ENCODE results near the gene TSBP1. TPM values are rescaled to one million over a fixed set of nuclear protein-coding genes. Genes with fewer than 3 reads are reported as not detected.
"Not testable (repeated sequence)": the region's sequence is repeated elsewhere in the genome, so short reads cannot be mapped to it uniquely, and the experiment has no call there.

TSBP1 gene
- total RNA-seq, 2 donors from 2014 or later, result not detected

DNA sequence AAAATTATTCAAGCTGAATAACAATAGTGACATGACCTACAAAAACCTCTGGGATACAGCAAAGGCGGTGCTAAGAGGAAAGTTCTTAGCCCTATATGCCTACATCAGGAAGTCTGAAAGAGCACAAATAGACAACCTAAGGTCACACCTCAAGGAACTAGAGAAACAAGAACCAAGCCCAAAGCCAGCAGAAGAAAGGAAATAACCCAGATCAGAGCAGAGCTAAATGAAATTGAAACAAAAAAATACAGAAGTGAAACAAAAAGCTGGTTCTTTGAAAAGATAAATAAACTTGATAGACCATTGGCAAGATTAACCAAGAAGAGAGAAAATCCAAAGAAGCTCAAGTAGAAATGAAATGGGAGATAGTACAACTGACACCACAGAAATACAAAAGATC is 100.3 kb downstream of the TSBP1 start:
- TF ChIP-seq POLR2A (IDR thresholded peaks at IDR 0.05), result no peak
- no peaks in the 10 kb centered on the region for H3K4me1 ChIP-seq
- no peaks in the 10 kb centered on the region for H3K36me3 ChIP-seq (replicated peaks in 1 of 2; ENCODE audit: insufficient read depth in 1 of 2, low read depth in 2 of 2)
- ATAC-seq, result no peak
- H3K9me3 ChIP-seq, result no peaks in the 10 kb centered on the region
- no peaks in the 10 kb centered on the region for H3K27me3 ChIP-seq
- H3K4me3 ChIP-seq, result no peak overlapping the region
- no peak overlapping the region for H3K27ac ChIP-seq
- DNase-seq, result no peak
- WGBS, 2 donors, result 57 to 81% methylated on average over 1 of the region's 1 CpG
- intact Hi-C loops (cut with DNase I), result no loop called here

DNA sequence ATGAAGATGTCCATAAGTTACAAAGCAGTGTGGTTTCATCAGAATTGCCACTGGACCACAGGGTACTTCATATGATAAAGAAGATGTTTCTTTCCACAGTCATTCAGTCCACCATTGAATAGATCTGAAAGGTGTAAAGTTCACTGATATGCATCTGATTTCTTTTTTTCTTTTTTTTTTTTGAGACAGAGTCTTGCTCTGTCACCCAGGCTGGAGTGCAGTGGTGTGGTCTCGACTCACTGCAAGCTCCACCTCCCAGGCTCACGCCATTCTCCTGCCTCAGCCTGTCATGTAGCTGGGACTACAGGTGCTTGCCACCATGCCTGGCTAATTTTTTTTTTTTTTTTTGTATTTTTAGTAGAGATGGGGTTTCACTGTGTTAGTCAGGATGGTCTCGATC is 103.2 kb downstream of the TSBP1 start:
- H3K36me3 ChIP-seq (replicated peaks in 1 of 2; ENCODE audit: insufficient read depth in 1 of 2, low read depth in 2 of 2); H3K4me3 ChIP-seq; H3K4me1 ChIP-seq; DNase-seq; intact Hi-C loops (cut with DNase I); ATAC-seq; H3K27ac ChIP-seq; H3K9me3 ChIP-seq; H3K27me3 ChIP-seq: not testable (repeated sequence)
- WGBS, 2 donors, result 73 to 80% methylated on average over 3 of the region's 3 CpGs

DNA sequence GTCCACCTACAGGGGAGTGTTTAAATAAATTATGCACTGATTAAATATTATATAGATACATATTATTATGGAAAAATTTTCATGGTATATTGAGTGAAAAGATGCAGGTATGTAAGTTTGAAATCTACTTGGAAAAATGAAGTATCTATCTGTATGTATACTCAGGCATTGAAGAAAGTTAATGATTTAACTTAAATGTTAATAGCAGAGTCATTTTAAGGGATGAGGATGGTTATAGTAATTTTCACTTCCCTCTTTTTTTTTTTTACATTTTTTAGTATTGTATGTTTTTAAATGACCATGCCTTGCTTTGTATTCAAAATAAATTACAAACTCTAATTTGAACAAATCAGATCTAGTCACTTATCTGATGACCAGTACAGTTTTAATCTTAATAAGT is 104.7 kb downstream of the TSBP1 start:
- no peak for DNase-seq

DNA sequence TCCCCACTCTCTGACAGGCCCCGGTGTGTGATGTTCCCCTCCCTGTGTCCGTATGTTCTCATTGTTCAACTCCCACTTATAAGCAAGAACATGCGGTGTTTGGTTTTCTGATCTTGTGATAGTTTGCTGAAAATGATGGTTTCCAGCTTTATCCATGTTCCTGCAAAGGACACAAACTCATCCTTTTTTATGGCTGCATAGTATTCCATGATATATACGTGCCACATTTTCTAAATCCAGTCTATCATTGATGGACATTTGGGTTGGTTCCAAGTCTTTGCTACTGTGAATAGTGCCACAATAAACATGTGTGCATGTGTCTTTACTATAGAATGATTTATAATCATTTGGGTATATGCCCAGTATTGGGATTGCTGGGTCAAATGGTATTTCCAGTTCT is 114.4 kb downstream of the TSBP1 start:
- ATAC-seq; intact Hi-C loops (cut with DNase I); H3K4me1 ChIP-seq; H3K9me3 ChIP-seq; H3K27ac ChIP-seq; H3K27me3 ChIP-seq; DNase-seq; H3K36me3 ChIP-seq (replicated peaks in 1 of 2; ENCODE audit: insufficient read depth in 1 of 2, low read depth in 2 of 2); H3K4me3 ChIP-seq: not testable (repeated sequence)
- 92% methylated on average over 4 of the region's 4 CpGs for whole genome bisulfite sequencing, 2 donors

More for the DNA sequence above, 104.7 kb downstream of the TSBP1 start:
- ATAC-seq, result no peak
- no peak for TF ChIP-seq POLR2A (IDR thresholded peaks at IDR 0.05)
- TF ChIP-seq, protein P1, sequence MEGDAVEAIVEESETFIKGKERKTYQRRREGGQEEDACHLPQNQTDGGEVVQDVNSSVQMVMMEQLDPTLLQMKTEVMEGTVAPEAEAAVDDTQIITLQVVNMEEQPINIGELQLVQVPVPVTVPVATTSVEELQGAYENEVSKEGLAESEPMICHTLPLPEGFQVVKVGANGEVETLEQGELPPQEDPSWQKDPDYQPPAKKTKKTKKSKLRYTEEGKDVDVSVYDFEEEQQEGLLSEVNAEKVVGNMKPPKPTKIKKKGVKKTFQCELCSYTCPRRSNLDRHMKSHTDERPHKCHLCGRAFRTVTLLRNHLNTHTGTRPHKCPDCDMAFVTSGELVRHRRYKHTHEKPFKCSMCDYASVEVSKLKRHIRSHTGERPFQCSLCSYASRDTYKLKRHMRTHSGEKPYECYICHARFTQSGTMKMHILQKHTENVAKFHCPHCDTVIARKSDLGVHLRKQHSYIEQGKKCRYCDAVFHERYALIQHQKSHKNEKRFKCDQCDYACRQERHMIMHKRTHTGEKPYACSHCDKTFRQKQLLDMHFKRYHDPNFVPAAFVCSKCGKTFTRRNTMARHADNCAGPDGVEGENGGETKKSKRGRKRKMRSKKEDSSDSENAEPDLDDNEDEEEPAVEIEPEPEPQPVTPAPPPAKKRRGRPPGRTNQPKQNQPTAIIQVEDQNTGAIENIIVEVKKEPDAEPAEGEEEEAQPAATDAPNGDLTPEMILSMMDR (IDR thresholded peaks at IDR 0.05), result no peak
- intact Hi-C loops (cut with DNase I), result no loop called here
- H3K4me1 ChIP-seq, result no peaks in the 10 kb centered on the region
- H3K9me3 ChIP-seq, result no peaks in the 10 kb centered on the region
- H3K36me3 ChIP-seq (replicated peaks in 1 of 2; ENCODE audit: insufficient read depth in 1 of 2, low read depth in 2 of 2), result no peaks in the 10 kb centered on the region
- no peak overlapping the region for H3K27ac ChIP-seq
- H3K27me3 ChIP-seq, result no peaks in the 10 kb centered on the region
- H3K4me3 ChIP-seq, result no peak overlapping the region

DNA sequence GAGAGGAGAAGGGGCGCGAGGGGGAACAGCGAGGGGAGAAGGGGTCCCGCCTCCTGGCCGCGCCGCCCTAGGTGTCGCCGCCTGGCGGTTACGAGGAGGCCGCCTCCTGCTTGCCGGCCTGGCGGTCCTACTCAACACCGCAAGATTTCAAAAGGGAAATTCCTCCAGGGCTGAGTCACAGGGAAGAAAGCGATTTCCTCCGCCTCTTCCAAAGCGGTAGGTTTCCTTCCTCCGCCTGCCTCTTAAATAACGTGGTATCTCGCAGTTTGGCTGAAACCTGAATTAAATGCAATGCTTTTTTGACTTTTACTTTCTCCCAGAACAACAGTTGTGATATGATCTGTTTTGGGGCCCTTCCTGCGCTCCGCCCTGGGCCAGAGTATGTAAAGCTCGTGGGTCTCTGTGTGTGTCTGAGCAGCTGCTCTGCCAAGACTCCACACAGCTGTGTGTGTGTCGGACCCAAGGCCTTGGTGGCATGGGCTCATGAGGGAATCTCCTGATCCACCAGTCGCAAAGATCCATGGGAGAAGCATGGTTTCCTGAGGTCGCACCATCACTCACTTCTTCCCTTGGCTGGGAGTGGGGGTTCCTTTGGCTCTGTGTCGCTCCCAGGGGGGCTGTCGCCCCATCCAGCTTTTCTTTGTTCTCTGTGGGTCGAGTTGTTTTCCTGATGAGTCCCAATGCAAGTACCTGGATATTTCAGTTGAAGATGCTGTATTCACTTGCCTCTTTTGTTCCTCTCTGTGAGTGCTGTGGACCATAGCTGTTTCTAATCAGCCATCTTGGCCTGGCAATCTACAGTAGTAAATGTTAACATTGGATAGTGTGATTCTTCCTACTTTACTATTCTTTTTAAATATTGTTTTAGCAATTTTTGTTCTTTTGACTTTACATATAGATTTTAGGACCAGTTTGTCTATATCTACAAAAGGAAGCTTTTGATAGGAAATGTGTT is 116.2 kb downstream of the TSBP1 start:
- DNase-seq, result peak; percentile 47 to 60 (median 56)

DNA sequence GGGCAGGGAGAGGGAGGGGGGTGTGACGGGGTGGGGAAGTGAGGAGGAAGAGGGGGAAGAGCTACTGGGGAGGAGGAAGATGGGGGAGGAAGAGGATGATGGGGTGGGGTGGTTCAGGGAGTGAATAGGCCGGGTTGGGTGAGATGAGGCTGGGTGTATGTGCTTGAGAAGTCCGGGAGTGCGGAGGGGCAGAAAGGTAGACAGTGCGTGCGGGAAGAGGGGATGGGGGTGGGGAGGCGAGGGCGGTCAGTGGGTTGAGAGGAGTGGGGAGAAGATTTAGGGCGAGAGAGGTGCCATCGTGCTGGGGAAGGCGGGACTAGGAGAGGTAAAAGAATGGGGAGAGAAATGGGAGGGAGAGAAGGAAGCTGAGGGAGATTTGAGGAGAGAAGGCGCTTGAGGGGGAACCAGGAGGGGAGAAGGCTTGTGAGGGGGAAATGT is 116.9 kb downstream of the TSBP1 start:
- intact Hi-C loops (cut with DNase I), result no loop called here
- Histone ChIP-seq H3K27me3 (peaks cover 0 to 6% of the 10 kb centered on the region in 2 donors), H3K9me3 (no peaks in the 10 kb centered on the region), H3K36me3 (replicated peaks in 1 of 2; ENCODE audit: insufficient read depth in 1 of 2, low read depth in 2 of 2) (no peaks in the 10 kb centered on the region), H3K27ac (peak overlapping the region in 1 of 4 donors; percentile 45), H3K4me1 (peaks cover 5% of the 10 kb centered on the region), H3K4me3 (no peak overlapping the region)
- TF ChIP-seq, protein P1 (IDR thresholded peaks at IDR 0.05), result no peak
- TF ChIP-seq POLR2A (IDR thresholded peaks at IDR 0.05), result no peak
- ATAC-seq (peak; percentile 21), DNase-seq (no peak)
- 15 to 17% methylated on average over 11 to 12 of the region's 12 CpGs for WGBS, 2 donors

More for the DNA sequence above, 116.2 kb downstream of the TSBP1 start:
- 16 to 19% methylated on average over 28 to 30 of the region's 30 CpGs for WGBS, 2 donors
- Histone ChIP-seq H3K4me3 (no peak overlapping the region), H3K27ac (peak overlapping the region in 2 of 4 donors; percentile 45 to 46), H3K4me1 (peaks cover 5% of the 10 kb centered on the region), H3K9me3 (no peaks in the 10 kb centered on the region), H3K27me3 (peaks cover 0 to 6% of the 10 kb centered on the region in 2 donors), H3K36me3 (replicated peaks in 1 of 2; ENCODE audit: insufficient read depth in 1 of 2, low read depth in 2 of 2) (no peaks in the 10 kb centered on the region)
- intact Hi-C loops (cut with DNase I), result no loop called here
- no peak for TF ChIP-seq POLR2A (IDR thresholded peaks at IDR 0.05)
- TF ChIP-seq, protein P1 (IDR thresholded peaks at IDR 0.05), result peak; percentile 40 to 55 (median 45)
- ATAC-seq, result peak; percentile 92

Data from body of pancreas (tissue), 4 donors.